Thyroid gland (tissue), 4 donors: Measurements from ENCODE around the gene LONP2. TPM values are rescaled to one million over a fixed set of nuclear protein-coding genes. Genes with fewer than 3 reads are reported as not detected.

ENCODE experiments used
- DNase-seq, 2 donors: peaks; one replicate each; pipeline ENCODE4 v3.0.0-alpha.2; 2019
- H3K27ac ChIP-seq, 3 donors: fragments of 200-600 bp; sonication (generic); 1 replicate in 2 of 3; 2 replicates in 1 of 3; pipeline ENCODE4 v1.5.1; 2016 to 2019; ENCODE audit warnings: mild to moderate bottlenecking in 1 of 3, moderate library complexity in 1 of 3
- H3K27me3 ChIP-seq: fragments of 200-600 bp; sonication (generic); one replicate; pipeline ENCODE4 v1.5.1; 2019
- H3K36me3 ChIP-seq, 2 donors: fragments of 200-600 bp; sonication (generic); one replicate each; pipeline ENCODE4 v1.5.1; 2016 to 2019
- H3K4me1 ChIP-seq, 2 donors: fragments of 200-600 bp; sonication (generic); one replicate each; pipeline ENCODE4 v1.5.1; 2017 to 2019
- H3K4me3 ChIP-seq, 3 donors: fragments of 200-600 bp; sonication (generic); replicated peaks in 1 of 3; 1 replicate in 2 of 3; 2 replicates in 1 of 3; pipeline ENCODE4 v1.5.1; 2016; ENCODE audit warnings: mild to moderate bottlenecking in 1 of 3
- H3K9me3 ChIP-seq: fragments of 200-600 bp; sonication (generic); one replicate; pipeline ENCODE4 v1.5.1; 2017
- POLR2A ChIP-seq, 2 donors: fragments of 450-650 bp; IDR thresholded peaks; one replicate each; pipeline ENCODE4 v1.6.1; 2017; ENCODE audit warnings: antibody characterized with exemption in 2 of 2, mild to moderate bottlenecking in 2 of 2, moderate library complexity in 1 of 2
- whole genome bisulfite sequencing, 2 donors: methylation state at CpG; one replicate each; pipeline ENCODE4 v1.1.5; 2017; 5-methylcytosine and 5-hydroxymethylcytosine counted together
- intact Hi-C: fragments of 100-400 bp; cut with DNase I; formaldehyde crosslinking; loops from one replicate; pipeline ENCODE4 v1.15.1; 2023
- total RNA-seq, 4 donors: library from RNA; depleted of rRNA; stranded (reverse); fragments of >200 nt; gene quantifications; one replicate each; pipeline ENCODE4 v1.2.3, GENCODE V29; 2016
- TF ChIP-seq, protein P1 (sequence below), 6 experiments: fragments of 200-600 bp in 3 of 6; fragments of 450-650 bp in 3 of 6; sonication (generic) in 3 of 6; IDR thresholded peaks; one replicate each; pipeline ENCODE4 v1.5.1; 2016 to 2019; ENCODE audit warnings: antibody characterized with exemption in 6 of 6, mild to moderate bottlenecking in 2 of 6, inconsistent platforms in 1 of 6, moderate library complexity in 1 of 6

The LONP2 gene
- total RNA-seq, 4 donors from 2014 or later, result 108 to 124 (median 116) TPM

DNA sequence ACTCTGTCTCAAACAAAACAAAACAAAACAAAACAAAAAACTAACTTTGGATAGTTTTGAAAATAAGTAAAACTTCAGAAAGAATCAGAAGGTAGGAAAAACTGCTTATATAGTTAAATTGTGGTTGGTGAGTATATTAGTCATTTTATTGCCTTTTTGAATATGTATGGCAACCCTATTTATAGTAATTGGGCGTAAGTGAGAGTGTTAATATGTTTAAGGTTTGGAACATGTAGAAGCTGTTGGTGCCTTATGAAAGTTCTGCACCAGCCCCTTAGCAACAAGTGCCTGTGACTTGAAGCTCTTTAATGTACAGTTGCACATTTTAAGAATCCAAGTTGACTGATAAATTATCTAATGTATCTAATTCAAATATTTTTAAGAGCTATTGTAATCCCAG is 50.6 kb downstream of the LONP2 start:
- Histone ChIP-seq H3K27ac (no peak overlapping the region), H3K27me3 (no peaks in the 10 kb centered on the region), H3K4me1 (peaks cover 18 to 20% of the 10 kb centered on the region in 2 donors), H3K9me3 (no peaks in the 10 kb centered on the region), H3K4me3 (no peak overlapping the region), H3K36me3 (peaks cover 9 to 15% of the 10 kb centered on the region in 2 donors)
- TF ChIP-seq POLR2A (IDR thresholded peaks at IDR 0.05), result no peak
- TF ChIP-seq, protein P1, sequence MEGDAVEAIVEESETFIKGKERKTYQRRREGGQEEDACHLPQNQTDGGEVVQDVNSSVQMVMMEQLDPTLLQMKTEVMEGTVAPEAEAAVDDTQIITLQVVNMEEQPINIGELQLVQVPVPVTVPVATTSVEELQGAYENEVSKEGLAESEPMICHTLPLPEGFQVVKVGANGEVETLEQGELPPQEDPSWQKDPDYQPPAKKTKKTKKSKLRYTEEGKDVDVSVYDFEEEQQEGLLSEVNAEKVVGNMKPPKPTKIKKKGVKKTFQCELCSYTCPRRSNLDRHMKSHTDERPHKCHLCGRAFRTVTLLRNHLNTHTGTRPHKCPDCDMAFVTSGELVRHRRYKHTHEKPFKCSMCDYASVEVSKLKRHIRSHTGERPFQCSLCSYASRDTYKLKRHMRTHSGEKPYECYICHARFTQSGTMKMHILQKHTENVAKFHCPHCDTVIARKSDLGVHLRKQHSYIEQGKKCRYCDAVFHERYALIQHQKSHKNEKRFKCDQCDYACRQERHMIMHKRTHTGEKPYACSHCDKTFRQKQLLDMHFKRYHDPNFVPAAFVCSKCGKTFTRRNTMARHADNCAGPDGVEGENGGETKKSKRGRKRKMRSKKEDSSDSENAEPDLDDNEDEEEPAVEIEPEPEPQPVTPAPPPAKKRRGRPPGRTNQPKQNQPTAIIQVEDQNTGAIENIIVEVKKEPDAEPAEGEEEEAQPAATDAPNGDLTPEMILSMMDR (IDR thresholded peaks at IDR 0.05), result no peak
- no peak for DNase-seq
- 88 to 98% methylated on average over 1 of the region's 1 CpG for WGBS, 2 donors
- intact Hi-C loops, result no loop called here

DNA sequence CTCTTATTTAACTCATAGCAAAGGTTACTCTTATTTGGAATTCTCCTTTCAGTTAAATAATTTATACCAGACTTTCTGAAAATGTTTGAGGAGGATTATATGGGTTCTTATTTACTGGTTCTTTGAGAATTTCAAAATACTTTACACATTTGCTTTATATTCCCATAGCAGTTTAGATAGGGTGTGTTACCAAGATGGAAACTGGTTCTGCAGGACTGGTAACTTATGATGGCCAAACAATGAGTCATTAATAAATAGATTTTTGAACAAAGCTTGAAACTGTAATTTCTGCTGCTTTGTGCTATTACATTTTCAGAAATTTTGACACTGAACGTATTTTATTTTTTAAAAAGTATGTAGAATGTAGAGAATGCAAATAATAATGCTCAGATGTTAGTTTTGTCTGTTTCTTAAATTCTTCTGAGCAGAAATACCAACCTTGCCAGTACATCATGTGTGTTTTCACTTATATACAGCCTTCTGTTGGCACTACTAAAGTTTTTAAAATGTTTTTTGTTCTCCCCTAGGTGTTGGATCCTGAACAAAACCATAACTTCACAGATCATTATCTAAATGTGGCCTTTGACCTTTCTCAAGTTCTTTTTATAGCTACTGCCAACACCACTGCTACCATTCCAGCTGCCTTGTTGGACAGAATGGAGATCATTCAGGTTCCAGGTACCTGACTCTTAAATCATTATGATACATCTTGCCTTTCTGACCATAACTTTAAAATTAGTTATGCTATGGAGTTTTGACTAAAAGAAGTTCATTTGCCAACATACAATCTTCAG is 51.6 kb downstream of the LONP2 start:
- no peak overlapping the region for H3K27ac ChIP-seq
- peaks cover 19 to 30% of the 10 kb centered on the region in 2 donors for H3K4me1 ChIP-seq
- 94 to 100% methylated on average over 1 of the region's 1 CpG for WGBS, 2 donors
- intact Hi-C loops, result no loop called here
- H3K27me3 ChIP-seq, result no peaks in the 10 kb centered on the region
- no peak for DNase-seq
- peaks cover 9 to 15% of the 10 kb centered on the region in 2 donors for H3K36me3 ChIP-seq
- TF ChIP-seq, protein P1 (IDR thresholded peaks at IDR 0.05), result no peak
- H3K4me3 ChIP-seq, result no peak overlapping the region
- no peaks in the 10 kb centered on the region for H3K9me3 ChIP-seq

DNA sequence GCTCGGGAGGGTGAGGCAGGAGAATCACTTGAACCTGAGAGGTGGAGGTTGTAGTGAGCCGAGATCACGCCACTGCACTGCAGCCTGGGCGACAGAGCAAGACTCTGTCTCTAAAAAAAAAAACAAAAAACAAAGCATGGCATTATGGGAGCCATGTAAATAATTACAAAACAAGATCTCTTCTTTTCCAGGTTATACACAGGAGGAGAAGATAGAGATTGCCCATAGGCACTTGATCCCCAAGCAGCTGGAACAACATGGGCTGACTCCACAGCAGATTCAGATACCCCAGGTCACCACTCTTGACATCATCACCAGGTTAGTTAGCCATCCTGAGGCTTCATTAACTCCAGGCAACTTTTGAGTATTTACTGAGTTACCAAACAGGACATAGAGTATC is 55.4 kb downstream of the LONP2 start:
- H3K9me3 ChIP-seq, result no peaks in the 10 kb centered on the region
- H3K36me3 ChIP-seq, result peaks cover 19 to 28% of the 10 kb centered on the region in 2 donors
- peak overlapping the region in 2 of 3 donors; percentile 19 to 64 for H3K27ac ChIP-seq
- no peaks in the 10 kb centered on the region for H3K27me3 ChIP-seq
- no peak overlapping the region for H3K4me3 ChIP-seq
- 59 to 76% methylated on average over 4 of the region's 4 CpGs for WGBS, 2 donors
- TF ChIP-seq, protein P1 (IDR thresholded peaks at IDR 0.05), result no peak
- no peak for TF ChIP-seq POLR2A (IDR thresholded peaks at IDR 0.05)
- H3K4me1 ChIP-seq, result peaks cover 20 to 31% of the 10 kb centered on the region in 2 donors
- intact Hi-C loops, result no loop called here
- no peak for DNase-seq

DNA sequence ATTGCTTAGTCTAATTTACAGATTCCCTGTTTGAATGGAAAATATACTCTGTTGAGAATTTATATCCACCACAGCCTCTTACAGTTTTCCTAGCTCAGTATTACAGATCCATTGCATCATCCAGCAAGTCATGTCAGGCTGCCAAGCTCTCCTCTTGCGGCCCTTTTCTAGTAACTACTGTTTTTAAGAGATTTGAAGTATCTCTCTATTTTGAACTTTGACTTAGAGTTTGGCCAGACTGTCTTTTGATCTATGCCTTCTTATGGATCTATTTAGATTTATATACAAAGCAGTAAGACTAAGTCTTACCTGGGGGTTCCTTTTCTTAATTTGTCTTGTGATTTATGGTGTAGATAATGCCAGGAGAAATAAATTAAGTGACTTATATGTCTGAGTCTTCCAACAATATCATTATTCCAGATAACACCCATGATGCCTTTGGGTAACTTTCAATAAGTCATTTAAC is 56.3 kb downstream of the LONP2 start:
- Histone ChIP-seq H3K4me3 (no peak overlapping the region), H3K4me1 (peaks cover 15 to 31% of the 10 kb centered on the region in 2 donors), H3K27ac (peak overlapping the region; percentile 7 to 64 (median 19)), H3K27me3 (no peaks in the 10 kb centered on the region), H3K36me3 (peaks cover 19 to 36% of the 10 kb centered on the region in 2 donors), H3K9me3 (no peaks in the 10 kb centered on the region)
- intact Hi-C loops, result no loop called here
- TF ChIP-seq, protein P1 (IDR thresholded peaks at IDR 0.05), result no peak
- TF ChIP-seq POLR2A (IDR thresholded peaks at IDR 0.05), result no peak
- DNase-seq, result peak; percentile 78 to 79
- WGBS, 2 donors, result 28 to 30% methylated on average over 1 of the region's 1 CpG

DNA sequence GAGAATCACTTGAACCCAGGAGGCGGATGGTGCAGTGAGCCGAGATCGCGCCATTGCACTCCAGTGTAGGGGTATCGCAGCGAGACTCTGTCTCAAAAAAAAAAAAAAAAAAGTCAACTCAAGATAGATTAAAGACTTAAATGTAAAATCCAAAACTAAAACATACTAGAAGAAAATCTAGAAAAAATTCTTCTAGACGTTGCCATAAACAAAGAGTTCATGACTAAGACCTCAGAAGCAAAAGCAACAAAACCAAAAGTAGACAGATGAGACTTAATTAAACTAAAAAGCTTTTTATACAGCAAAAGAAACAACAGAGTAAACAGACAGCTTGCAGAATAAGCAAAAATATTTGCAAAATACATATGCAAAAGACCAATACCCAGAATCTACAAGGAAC is 64.4 kb downstream of the LONP2 start:
- intact Hi-C loops, result no loop called here
- WGBS, 2 donors, result 98 to 100% methylated on average over 7 of the region's 7 CpGs

More for the DNA sequence above, 64.4 kb downstream of the LONP2 start:
- H3K27ac ChIP-seq, result no peak overlapping the region
- peaks cover 19 to 20% of the 10 kb centered on the region in 2 donors for H3K4me1 ChIP-seq
- TF ChIP-seq, protein P1 (IDR thresholded peaks at IDR 0.05), result no peak
- no peak for TF ChIP-seq POLR2A (IDR thresholded peaks at IDR 0.05)
- H3K9me3 ChIP-seq, result no peaks in the 10 kb centered on the region
- no peaks in the 10 kb centered on the region for H3K27me3 ChIP-seq
- H3K36me3 ChIP-seq, result peaks cover 13 to 18% of the 10 kb centered on the region in 2 donors
- no peak overlapping the region for H3K4me3 ChIP-seq
- no peak for DNase-seq
